DMS114 treated with DMSO at 0.1 percent for 48 hours (cell line): Measurements from ENCODE around the gene MSI2.

Experiments
- DNase-seq: peaks from one replicate; lab custom pipeline; 2025; ENCODE audit not compliant: unreplicated experiment; lab: John Stamatoyannopoulos, UW

Gene MSI2

GRCh38 chr17:57407287-57408070, 151.2 kb downstream of the MSI2 start:
- DNase-seq, result no peak

GRCh38 chr17:57408071-57408811, 151.9 kb downstream of the MSI2 start:
- no peak for DNase-seq

GRCh38 chr17:57410169-57410568, 153.8 kb downstream of the MSI2 start:
- DNase-seq, result no peak

GRCh38 chr17:57412520-57413096, 156.3 kb downstream of the MSI2 start:
- DNase-seq, result no peak

GRCh38 chr17:57413848-57414651, 157.7 kb downstream of the MSI2 start:
- DNase-seq, result no peak

- no peak for DNase-seq
Measured at GRCh38 chr17:57415751-57416207, 159.5 kb downstream of the MSI2 start.

- no peak for DNase-seq
Measured at GRCh38 chr17:57416369-57416768, 160.0 kb downstream of the MSI2 start.

- DNase-seq, result no peak
Measured at GRCh38 chr17:57417956-57418355, 161.6 kb downstream of the MSI2 start.

- DNase-seq, result no peak
Measured at GRCh38 chr17:57418463-57419246, 162.3 kb downstream of the MSI2 start.

GRCh38 chr17:57419940-57420550, 163.7 kb downstream of the MSI2 start:
- DNase-seq, result no peak

- no peak for DNase-seq
Measured at GRCh38 chr17:57420734-57421717, 164.7 kb downstream of the MSI2 start.

- no peak for DNase-seq
Measured at GRCh38 chr17:57422574-57423164, 166.3 kb downstream of the MSI2 start.

- no peak for DNase-seq
Measured at GRCh38 chr17:57423541-57423940, 167.2 kb downstream of the MSI2 start.

GRCh38 chr17:57424273-57424672, 167.9 kb downstream of the MSI2 start:
- no peak for DNase-seq

- no peak for DNase-seq
Measured at GRCh38 chr17:57424777-57425188, 168.5 kb downstream of the MSI2 start.

- DNase-seq, result no peak
Measured at GRCh38 chr17:57425431-57425830, 169.1 kb downstream of the MSI2 start.

GRCh38 chr17:57425903-57426880, 169.9 kb downstream of the MSI2 start:
- no peak for DNase-seq
